HG03575 (cell line): ENCODE data around the gene CCL25.

Experiments
- ATAC-seq: cut with Tn5 transposase; IDR thresholded peaks from one replicate; pipeline ENCODE4 v1.9.1; 2021; ENCODE audit not compliant: unreplicated experiment, insufficient number of reproducible peaks, low FRiP score; ENCODE audit errors: extremely low read depth

CCL25 gene

GRCh38 chr19:8041531-8041931, 11.0 kb upstream of the CCL25 start:
- ATAC-seq: no peak

- no peak for ATAC-seq
These were observed 9.7 kb upstream of the CCL25 start for GRCh38 chr19:8042900-8043299.

GRCh38 chr19:8044018-8044417, 8.5 kb upstream of the CCL25 start:
- no peak for ATAC-seq

GRCh38 chr19:8045872-8046568, 6.5 kb upstream of the CCL25 start:
- ATAC-seq: no peak

- no peak for ATAC-seq
These were observed 5.9 kb upstream of the CCL25 start for GRCh38 chr19:8046569-8047165.

- ATAC-seq: peak; percentile 50
These were observed 2.1 kb upstream of the CCL25 start for GRCh38 chr19:8050274-8051096.

GRCh38 chr19:8054169-8054568, 1.6 kb downstream of the CCL25 start:
- ATAC-seq: no peak

GRCh38 chr19:8056533-8056932, 4.0 kb downstream of the CCL25 start:
- ATAC-seq: no peak

GRCh38 chr19:8057545-8058270, 5.1 kb downstream of the CCL25 start:
- no peak for ATAC-seq

- ATAC-seq: no peak
These were observed 12.6 kb downstream of the CCL25 start for GRCh38 chr19:8064911-8065874.

GRCh38 chr19:8065875-8066261, 13.3 kb downstream of the CCL25 start:
- ATAC-seq: no peak

GRCh38 chr19:8069096-8069973, 16.8 kb downstream of the CCL25 start:
- ATAC-seq: no peak

GRCh38 chr19:8071912-8072311, 19.4 kb downstream of the CCL25 start:
- ATAC-seq: no peak

GRCh38 chr19:8074501-8074900, 21.9 kb downstream of the CCL25 start:
- ATAC-seq: no peak

- no peak for ATAC-seq
These were observed 22.9 kb downstream of the CCL25 start for GRCh38 chr19:8075158-8076074.

- ATAC-seq: no peak
These were observed 27.4 kb downstream of the CCL25 start for GRCh38 chr19:8079988-8080387.

- no peak for ATAC-seq
These were observed 28.3 kb downstream of the CCL25 start for GRCh38 chr19:8080832-8081231.
